ENCODE measurements around the gene TNRC6C.

The TNRC6C gene

DNA sequence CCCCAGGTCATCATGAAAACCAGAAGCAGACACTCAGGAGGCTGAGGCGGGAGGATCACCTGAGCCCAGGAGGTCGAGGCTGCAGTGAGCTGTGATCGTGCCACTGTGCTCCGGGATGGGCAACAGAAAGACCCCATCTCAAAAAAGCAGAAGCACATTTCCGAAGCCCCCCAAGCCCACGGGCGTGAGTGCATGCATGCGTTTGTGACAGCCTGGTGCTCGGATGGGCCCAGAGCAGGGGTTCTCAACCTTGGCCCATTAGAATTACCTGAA, 150.9 kb downstream of the TNRC6C start:
- no peak overlapping the region for H3K4me3 ChIP-seq (ENCODE audit: low read depth, low read length)
- DNase-seq (ENCODE audit: low read depth): no peak
- TF ChIP-seq, protein P1, sequence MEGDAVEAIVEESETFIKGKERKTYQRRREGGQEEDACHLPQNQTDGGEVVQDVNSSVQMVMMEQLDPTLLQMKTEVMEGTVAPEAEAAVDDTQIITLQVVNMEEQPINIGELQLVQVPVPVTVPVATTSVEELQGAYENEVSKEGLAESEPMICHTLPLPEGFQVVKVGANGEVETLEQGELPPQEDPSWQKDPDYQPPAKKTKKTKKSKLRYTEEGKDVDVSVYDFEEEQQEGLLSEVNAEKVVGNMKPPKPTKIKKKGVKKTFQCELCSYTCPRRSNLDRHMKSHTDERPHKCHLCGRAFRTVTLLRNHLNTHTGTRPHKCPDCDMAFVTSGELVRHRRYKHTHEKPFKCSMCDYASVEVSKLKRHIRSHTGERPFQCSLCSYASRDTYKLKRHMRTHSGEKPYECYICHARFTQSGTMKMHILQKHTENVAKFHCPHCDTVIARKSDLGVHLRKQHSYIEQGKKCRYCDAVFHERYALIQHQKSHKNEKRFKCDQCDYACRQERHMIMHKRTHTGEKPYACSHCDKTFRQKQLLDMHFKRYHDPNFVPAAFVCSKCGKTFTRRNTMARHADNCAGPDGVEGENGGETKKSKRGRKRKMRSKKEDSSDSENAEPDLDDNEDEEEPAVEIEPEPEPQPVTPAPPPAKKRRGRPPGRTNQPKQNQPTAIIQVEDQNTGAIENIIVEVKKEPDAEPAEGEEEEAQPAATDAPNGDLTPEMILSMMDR (IDR thresholded peaks at IDR 0.05; ENCODE audit: low read depth, low read length, missing control alignments): no peak

DNA sequence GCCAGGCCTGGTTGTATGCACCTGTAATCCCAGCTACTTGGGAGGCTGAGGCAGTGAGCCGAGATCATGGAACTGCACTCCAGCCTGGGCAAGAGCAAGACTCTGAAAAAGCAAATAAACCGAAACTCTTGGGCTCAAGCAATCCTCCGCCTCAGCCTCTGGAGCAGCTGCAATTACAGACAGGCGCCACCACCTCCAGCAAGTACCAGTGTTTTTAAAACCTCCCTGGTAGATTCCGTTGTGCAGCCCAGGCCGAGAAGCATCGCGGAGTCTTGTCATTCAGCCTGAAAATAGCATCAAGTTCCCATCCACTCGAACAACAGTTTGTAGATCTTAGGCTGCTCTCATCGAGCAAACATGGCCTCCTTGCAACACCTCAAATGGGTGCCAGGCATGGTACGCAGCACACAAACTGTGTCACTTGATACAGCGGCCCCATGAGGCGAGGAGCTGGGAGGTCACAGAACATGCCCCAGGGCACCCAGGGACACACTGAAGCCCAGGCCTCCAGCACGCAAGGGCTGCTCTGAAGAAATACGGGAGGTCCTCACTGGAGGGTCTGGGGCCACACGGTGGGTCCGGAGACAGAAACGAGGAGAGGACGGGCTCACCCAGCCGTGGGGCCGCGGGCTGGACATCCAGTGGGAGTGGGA, 152.0 kb downstream of the TNRC6C start:
- DNase-seq (ENCODE audit: low read depth): no peak
- TF ChIP-seq, protein P1 (IDR thresholded peaks at IDR 0.05; ENCODE audit: low read depth, low read length, missing control alignments): no peak

DNA sequence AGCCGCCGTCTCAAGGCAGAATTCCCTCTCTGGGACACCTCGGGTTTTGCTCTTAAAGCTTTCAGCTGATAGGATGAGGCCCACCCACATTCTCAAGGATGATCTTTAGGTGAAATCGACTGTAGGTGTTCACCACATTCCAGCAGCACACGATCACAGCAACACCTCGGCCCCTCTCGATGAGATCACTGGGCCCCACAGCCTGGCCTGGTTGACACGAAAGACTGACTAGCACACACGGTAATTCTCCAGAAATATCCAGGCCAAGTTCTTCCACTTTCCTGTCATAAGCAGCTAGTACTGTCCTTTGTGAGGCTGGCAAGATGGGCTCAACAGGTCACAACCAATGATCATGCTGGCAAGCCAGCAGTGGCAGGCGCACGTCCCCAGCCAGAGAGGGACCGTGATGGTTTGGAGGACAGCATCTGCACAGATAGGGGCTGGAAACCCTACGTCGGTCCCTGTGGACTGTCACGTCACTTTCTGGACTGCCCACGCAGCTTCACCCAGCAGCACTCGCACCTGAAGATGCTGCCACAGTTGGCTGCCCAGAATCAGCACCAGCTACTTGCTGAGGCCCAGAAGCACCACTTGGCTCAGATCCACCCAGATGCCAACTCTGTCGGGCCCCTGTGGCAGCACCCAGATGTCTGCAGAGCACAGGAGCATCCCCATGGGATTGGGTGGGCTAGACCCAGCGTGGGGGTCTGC, 152.7 kb downstream of the TNRC6C start:
- TF ChIP-seq, protein P1 (IDR thresholded peaks at IDR 0.05; ENCODE audit: low read depth, low read length, missing control alignments): no peak

More for the DNA sequence above, 152.0 kb downstream of the TNRC6C start:
- no peak overlapping the region for H3K4me3 ChIP-seq (ENCODE audit: low read depth, low read length)

DNA sequence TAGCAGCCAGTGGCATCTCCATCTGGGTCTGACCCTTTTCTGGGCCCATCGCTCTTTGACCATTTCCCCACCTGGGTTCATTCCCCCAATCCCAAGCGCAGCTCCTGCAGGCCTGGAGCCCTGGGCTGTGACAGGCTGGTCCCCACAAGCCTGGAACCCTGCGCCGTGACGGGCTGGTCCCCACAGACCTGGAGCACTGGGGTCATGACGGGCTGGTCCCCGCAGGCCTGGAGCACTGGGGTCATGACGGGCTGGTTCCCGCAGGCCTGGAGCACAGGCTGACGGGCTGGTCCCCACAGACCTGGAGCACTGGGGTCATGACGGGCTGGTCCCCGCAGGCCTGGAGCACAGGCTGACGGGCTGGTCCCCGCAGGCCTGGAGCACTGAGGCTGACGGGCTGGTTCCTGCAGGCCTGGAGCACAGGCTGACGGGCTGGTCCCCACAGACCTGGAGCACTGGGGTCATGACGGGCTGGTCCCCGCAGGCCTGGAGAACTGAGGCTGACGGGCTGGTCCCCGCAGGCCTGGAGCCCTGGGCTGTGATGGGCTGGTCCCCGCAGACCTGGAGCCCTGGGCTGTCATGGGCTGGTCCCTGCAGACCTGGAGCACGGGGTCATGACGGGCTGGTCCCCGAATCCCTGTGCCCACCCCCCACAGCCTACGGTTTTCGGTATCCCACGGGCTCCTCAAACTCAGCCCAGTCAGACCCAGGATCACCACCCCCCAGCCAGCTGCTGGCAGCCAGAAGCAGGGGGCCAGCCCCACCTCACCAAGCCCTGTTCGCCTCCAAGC, 153.4 kb downstream of the TNRC6C start:
- H3K4me3 ChIP-seq (ENCODE audit: low read depth, low read length): no peak overlapping the region
- TF ChIP-seq, protein P1 (IDR thresholded peaks at IDR 0.05; ENCODE audit: low read depth, low read length, missing control alignments): no peak
- no peak for DNase-seq (ENCODE audit: low read depth)

More for the DNA sequence above, 152.7 kb downstream of the TNRC6C start:
- H3K4me3 ChIP-seq (ENCODE audit: low read depth, low read length): no peak overlapping the region
- DNase-seq (ENCODE audit: low read depth): no peak

DNA sequence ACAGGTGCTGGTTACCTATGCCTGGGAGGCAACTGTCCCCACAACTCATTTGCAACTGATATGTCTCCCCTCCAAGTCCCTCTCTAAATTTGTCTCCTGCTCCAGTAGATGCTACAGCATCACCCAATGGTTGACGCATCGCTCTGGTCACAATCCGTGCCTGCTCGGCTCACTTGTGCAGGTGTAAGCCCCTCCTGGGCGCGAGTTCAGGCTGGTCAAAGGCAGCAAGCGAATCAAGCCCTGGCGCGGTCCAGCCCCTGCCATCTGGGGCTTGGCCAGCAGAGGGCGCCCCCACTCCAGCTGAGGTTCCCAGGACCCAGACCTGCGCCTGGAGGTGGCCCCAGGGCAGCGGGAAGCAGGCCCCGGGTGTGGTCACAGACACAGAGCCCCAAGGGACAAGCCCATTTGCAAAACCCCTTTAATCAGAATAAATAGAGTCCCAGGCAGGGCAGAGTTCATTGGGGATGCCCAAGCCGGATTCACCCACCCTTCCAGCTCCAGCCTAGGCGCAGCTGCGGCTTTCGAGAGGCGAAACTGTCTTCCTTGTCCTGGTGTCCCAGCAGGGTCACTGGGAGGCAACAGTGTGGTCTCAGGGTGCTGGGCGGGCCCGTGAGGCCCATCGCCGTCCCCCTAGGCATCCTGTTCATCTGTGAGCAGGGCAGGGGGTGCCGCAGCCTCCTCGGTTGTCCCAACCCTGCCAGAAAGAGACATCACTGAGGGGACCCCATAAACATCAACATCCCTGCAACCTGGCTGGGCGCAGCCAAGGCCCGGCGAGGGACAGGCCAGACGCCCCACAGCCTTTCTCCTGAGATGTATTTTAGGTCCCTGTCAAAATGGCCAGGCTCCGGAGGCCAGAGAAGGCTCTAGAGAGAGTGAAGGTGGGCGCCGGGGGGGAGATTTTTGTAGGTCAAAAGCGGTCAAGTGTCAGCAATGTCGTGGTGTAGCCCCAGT, 154.3 kb downstream of the TNRC6C start:
- H3K4me3 ChIP-seq (ENCODE audit: low read depth, low read length): no peak overlapping the region
- TF ChIP-seq, protein P1 (IDR thresholded peaks at IDR 0.05; ENCODE audit: low read depth, low read length, missing control alignments): peak; percentile 94
- no peak for DNase-seq (ENCODE audit: low read depth)

Measured in GM12864 (cell line).